T-helper 2 cell treated with Interferon-gamma antibody and Interleukin-4, amounts not matched to agents 5 μg/mL and 100 μg/mL, for 36 hours (primary cell): Measurements from ENCODE around the gene KIF5C.
"Not testable (repeated sequence)": the region's sequence is repeated elsewhere in the genome, so short reads cannot be mapped to it uniquely, and the experiment has no call there.

Experiments
- DNase-seq: peaks from one replicate; pipeline ENCODE4 v3.0.0; 2021; ENCODE audit warnings: low spot score
- H3K27ac Mint-ChIP-seq: one replicate; pipeline ENCODE4 v1.8.0; 2021; ENCODE audit warnings: mild to moderate bottlenecking, mixed read lengths
- H3K27me3 Mint-ChIP-seq: one replicate; pipeline ENCODE4 v1.8.0; 2021; ENCODE audit warnings: low read depth, mixed read lengths
- H3K36me3 Mint-ChIP-seq: one replicate; pipeline ENCODE4 v1.8.0; 2021; ENCODE audit warnings: low read depth, mixed read lengths
- H3K4me1 Mint-ChIP-seq: one replicate; pipeline ENCODE4 v1.8.0; 2021; ENCODE audit warnings: low read depth, mixed read lengths
- H3K4me3 Mint-ChIP-seq: one replicate; pipeline ENCODE4 v1.8.0; 2022; ENCODE audit warnings: mild to moderate bottlenecking, moderate library complexity, mixed read lengths
- H3K9me3 Mint-ChIP-seq: one replicate; pipeline ENCODE4 v1.8.0; 2021; ENCODE audit warnings: mixed read lengths

The KIF5C gene

DNA sequence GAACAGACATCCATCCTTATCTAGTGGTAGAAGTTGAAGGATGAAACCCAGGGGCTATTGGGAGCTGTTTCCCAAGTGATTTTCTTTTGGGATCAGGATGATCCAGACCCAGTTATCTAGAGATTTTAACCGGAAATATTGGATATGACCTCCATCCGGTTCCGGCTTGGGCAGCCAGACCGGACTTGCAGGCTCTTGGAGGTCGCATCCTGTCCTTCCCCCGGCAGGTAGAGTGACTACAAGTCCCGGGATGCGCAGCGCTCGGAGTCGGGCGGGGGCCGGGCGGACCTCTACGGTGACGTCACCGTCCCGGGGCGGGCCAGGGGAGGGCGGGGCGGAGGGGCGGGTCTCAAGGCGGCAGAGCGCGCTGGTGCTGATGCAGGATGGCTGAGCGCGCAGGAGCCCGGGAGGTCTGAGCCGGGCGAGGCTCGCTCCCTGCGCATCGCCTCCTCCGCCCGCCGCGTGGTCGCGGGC, at the start of gene KIF5C:
TSS of gene KIF5C (plus strand) at position 360 of the 474 bp plus-strand sequence. CDS start 391 bp downstream, outside the sequence.
- peak within 1 kb of the TSS; percentile 62 for H3K27ac Mint-ChIP-seq
- peak; percentile 78 for DNase-seq
- H3K4me3 Mint-ChIP-seq = peak within 1 kb of the TSS; percentile 87
- H3K27me3 Mint-ChIP-seq = peaks cover 18% of the 10 kb centered on the region
- no peaks in the 10 kb centered on the region for H3K9me3 Mint-ChIP-seq
- H3K36me3 Mint-ChIP-seq = peaks cover 2% of the 10 kb centered on the region
- peaks cover 14% of the 10 kb centered on the region for H3K4me1 Mint-ChIP-seq

DNA sequence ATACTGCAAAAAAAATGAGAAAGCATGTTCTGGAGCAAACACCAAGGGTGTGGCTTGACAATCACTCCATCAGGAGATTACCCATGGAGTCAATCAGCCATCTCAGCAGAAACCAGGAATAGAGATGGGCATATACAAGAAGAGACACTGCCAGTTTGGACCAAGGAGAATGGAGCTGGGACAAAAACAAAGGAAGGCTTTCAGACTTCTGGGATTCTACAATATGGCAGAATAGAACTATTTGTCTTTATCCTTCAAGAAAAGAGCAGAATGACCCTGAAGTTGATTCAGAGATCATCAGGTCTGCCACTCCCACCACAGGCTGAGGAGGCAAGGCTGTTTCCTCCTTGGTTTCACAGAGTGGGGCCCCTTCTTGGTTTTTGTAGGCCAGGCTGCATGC, 48.2 kb upstream of the KIF5C start:
- H3K36me3 Mint-ChIP-seq = no peaks in the 10 kb centered on the region
- H3K27me3 Mint-ChIP-seq = peaks cover 2% of the 10 kb centered on the region
- H3K9me3 Mint-ChIP-seq = no peaks in the 10 kb centered on the region
- DNase-seq = no peak
- no peak overlapping the region for H3K4me3 Mint-ChIP-seq
- H3K27ac Mint-ChIP-seq = no peak overlapping the region
- no peaks in the 10 kb centered on the region for H3K4me1 Mint-ChIP-seq

DNA sequence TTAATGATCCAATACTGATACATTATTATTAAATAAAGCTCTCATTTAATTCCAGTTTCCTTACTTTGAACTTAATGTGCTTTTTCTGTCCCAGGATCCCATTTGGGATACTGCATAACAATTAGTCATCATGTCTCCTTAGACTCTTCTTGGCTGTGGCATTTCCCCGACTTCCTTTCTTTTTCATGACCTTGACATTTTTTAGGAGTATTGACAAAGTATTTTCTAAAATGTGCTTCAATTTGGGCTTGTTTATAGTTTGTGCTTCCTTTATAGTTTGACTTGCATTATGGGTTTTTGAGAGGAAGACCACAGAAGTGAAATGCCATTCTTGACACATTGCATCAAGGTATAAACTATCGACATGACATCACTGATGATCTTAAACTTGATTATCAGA, 46.1 kb upstream of the KIF5C start:
- DNase-seq = no peak
- Mint-ChIP-seq H3K27ac (no peak overlapping the region), H3K4me1 (no peaks in the 10 kb centered on the region), H3K4me3 (no peak overlapping the region), H3K36me3 (no peaks in the 10 kb centered on the region), H3K27me3 (peaks cover 2% of the 10 kb centered on the region), H3K9me3 (no peaks in the 10 kb centered on the region)

DNA sequence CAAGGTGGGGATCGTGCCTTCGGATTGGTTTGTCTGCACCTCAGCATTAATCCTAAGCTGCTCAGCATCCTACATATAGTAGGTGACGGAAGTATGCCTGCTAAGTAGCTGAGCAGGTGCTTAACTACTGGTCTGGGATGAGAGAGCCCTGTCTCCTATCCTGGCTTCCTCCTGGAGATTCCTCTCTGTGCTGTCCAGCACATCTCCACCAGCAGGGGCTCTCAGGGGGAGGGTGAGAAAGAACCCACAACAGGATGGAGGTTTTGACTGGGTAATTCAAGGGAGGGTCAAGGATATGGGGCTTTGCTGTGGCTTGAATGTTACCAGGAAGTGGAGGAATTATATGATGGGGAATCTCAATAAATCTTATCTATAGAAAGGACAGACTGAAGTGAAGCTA, 45.4 kb upstream of the KIF5C start:
- H3K36me3 Mint-ChIP-seq = no peaks in the 10 kb centered on the region
- no peaks in the 10 kb centered on the region for H3K4me1 Mint-ChIP-seq
- H3K27ac Mint-ChIP-seq = no peak overlapping the region
- H3K27me3 Mint-ChIP-seq = peaks cover 2% of the 10 kb centered on the region
- no peak for DNase-seq
- H3K4me3 Mint-ChIP-seq = no peak overlapping the region
- H3K9me3 Mint-ChIP-seq = no peaks in the 10 kb centered on the region

DNA sequence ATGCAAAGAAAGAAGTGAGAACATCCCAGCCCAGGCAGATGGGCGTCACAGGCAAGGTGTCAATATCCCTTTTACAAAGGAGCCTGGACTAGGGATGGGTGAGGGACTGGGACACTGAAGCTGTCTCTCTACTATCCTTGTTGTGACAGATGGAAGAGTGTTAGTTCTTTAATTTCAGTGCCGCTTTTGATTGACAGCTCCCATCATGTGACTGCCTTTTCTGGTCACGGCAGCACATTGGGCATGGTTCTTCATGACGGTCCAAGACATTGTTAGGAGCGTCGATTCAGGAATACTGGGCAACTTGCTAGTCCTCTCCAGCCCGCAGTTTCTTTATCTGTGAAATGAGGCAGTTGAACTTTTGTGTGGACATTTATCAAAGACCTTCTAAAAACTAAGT, 42.4 kb upstream of the KIF5C start:
- Mint-ChIP-seq H3K27ac (no peak overlapping the region), H3K9me3 (no peaks in the 10 kb centered on the region), H3K4me3 (no peak overlapping the region), H3K4me1 (no peaks in the 10 kb centered on the region), H3K36me3 (no peaks in the 10 kb centered on the region), H3K27me3 (peaks cover 8% of the 10 kb centered on the region)
- DNase-seq = no peak

DNA sequence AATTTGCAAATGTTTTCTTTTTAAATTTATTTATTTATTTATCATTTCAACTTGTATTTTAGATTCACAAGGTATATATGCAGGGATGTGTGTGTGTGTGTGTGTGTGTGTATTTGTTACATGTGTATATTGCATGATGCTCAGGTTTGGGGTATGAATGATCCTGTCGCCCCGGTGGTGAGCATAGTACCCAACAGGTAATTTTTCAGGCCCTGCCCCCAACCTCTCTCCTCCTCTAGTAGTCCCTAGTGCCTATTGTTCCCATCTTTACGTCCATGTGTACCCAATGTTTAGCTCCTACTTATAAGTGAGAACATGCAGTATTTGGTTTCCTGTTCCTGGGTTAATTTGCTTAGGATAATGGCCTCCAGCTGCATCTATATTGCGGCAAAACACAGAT, 33.0 kb upstream of the KIF5C start:
- no peaks in the 10 kb centered on the region for H3K4me1 Mint-ChIP-seq
- H3K9me3 Mint-ChIP-seq = no peaks in the 10 kb centered on the region
- DNase-seq = no peak
- H3K27ac Mint-ChIP-seq = no peak overlapping the region
- peaks cover 4% of the 10 kb centered on the region for H3K27me3 Mint-ChIP-seq
- no peaks in the 10 kb centered on the region for H3K36me3 Mint-ChIP-seq
- no peak overlapping the region for H3K4me3 Mint-ChIP-seq

DNA sequence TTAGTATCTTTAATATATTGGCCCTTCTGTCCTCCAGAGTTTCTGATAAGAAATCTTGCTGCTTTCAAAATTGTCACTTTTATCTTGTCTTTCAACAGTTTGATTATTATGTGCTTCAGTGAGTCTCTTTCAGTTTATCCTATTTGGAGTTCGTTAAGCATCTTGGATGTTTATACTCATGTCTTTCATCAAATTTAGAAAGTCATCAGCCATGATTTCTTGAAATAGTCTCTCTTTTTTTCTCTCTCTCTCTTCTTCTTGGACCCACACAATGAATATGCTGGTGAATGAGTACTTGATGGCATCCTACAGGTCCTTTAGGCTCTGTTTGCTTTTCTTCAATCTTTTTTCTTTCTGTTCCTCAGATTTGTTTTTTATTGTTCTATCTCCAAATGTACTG, 26.9 kb upstream of the KIF5C start:
- Mint-ChIP-seq H3K4me3 (no peak overlapping the region), H3K36me3 (no peaks in the 10 kb centered on the region), H3K27ac (no peak overlapping the region), H3K4me1 (no peaks in the 10 kb centered on the region), H3K9me3 (peaks cover 7% of the 10 kb centered on the region), H3K27me3 (peaks cover 11% of the 10 kb centered on the region)
- DNase-seq = no peak

DNA sequence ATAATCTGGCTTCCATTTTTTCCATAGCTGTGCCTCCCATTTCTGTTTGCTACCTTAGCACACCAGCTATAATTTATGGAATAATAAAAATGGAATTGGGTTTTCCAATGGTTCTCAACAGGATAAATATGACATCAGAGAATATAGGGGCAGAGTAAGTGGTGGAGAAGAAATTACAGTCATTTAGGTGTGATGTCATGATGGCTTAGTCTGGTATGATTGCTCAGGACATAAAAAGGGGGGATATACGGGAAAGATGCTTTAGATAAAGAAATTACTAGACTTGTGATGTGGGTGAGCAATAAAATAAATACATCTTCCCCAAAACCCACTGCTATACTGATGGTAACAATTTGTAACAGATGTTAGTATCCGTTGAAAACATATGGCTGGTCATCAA, 21.6 kb upstream of the KIF5C start:
- no peak overlapping the region for H3K4me3 Mint-ChIP-seq
- H3K36me3 Mint-ChIP-seq = no peaks in the 10 kb centered on the region
- H3K27me3 Mint-ChIP-seq = peaks cover 16% of the 10 kb centered on the region
- DNase-seq = no peak
- H3K27ac Mint-ChIP-seq = no peak overlapping the region
- peaks cover under 1% of the 10 kb centered on the region for H3K9me3 Mint-ChIP-seq
- H3K4me1 Mint-ChIP-seq = no peaks in the 10 kb centered on the region

DNA sequence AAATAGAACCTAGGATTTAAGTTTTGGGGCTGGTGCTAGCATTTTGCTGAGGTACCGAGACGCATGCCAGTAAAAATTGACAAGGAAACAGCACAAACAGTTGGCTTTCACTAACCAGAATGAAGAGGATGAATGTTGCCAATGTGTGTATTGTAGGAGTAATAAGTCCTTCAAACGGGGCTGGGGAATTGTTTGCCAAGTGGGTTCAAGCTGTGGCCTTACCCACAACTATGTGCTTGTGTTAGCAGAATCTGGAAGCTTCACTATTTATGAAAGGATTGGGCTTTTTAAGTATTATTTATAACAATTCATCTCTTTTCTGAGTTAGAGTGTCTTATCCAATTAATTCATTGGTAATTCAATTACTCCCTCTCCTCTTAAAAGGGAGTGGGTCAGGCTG, 15.0 kb upstream of the KIF5C start:
- Mint-ChIP-seq H3K4me1 (no peaks in the 10 kb centered on the region), H3K4me3 (no peak overlapping the region), H3K9me3 (no peaks in the 10 kb centered on the region), H3K27ac (no peak overlapping the region), H3K27me3 (peaks cover 31% of the 10 kb centered on the region), H3K36me3 (no peaks in the 10 kb centered on the region)
- DNase-seq = no peak

DNA sequence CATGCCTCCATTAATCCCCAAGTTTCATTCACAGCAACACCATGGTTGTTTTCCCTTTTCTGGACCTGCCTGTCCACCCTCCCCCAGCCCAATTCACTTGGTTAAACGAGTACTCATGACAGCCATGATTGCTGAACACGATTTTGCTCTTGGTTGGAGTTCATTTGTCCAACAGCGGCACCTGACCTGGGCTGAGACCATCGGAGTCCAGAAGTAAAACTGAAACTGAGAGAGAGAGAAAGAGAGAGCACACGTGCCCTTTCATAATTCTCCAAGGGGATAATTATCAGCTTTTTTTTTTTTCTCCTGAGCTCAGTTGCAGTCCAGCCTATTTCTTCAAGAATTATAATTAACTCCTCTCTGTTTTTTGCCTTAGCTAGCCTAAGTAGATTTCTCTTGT, 13.7 kb upstream of the KIF5C start:
- Mint-ChIP-seq H3K27ac (no peak overlapping the region), H3K27me3 (peaks cover 36% of the 10 kb centered on the region), H3K4me3 (no peak overlapping the region), H3K36me3 (no peaks in the 10 kb centered on the region), H3K9me3 (no peaks in the 10 kb centered on the region), H3K4me1 (no peaks in the 10 kb centered on the region)
- DNase-seq = no peak

DNA sequence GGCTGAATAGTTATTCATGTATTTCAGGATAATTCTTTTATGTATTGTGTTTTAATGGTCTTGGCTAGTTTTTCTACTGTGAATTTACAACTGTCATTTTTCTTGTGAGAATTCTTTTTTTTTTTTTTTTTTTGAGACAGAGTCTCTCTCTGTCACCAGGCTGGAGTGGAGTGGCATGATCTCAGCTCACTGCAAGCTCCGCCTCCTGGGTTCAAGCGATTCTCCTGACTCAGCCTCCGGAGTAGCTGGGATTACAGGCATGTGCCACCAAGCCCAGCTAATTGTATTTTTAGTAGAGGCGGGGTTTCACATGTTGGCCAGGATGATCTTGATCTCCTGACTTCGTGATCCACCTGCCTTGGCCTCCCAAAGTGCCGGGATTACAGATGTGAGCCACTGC, 12.5 kb upstream of the KIF5C start:
- not testable (repeated sequence) for DNase-seq, H3K9me3 Mint-ChIP-seq, H3K36me3 Mint-ChIP-seq, H3K4me1 Mint-ChIP-seq, H3K4me3 Mint-ChIP-seq, H3K27ac Mint-ChIP-seq
- peaks cover 43% of the 10 kb centered on the region for H3K27me3 Mint-ChIP-seq

DNA sequence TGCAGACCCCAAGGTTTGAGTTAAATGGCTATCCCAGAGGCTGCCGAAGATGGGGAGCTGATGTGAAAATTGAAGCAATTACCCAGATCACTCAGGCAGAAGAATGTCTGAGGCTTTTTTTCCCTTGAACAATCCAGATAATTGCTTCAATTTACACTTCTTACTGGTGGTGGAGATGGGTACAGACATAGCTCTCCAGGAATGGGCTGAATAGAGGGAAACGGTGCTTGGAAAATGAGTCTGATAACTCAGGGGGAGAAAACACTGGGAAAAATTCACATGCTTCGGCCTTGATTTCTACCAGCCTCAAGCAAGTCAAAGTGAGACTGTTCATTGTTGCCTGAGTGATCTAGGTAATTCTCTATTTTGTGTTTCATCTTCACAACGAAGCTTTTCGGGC, 9.5 kb upstream of the KIF5C start:
- Mint-ChIP-seq H3K4me3 (no peak overlapping the region), H3K9me3 (no peaks in the 10 kb centered on the region), H3K27me3 (peaks cover 55% of the 10 kb centered on the region), H3K36me3 (no peaks in the 10 kb centered on the region), H3K4me1 (peaks cover 4% of the 10 kb centered on the region), H3K27ac (no peak overlapping the region)
- DNase-seq = no peak

DNA sequence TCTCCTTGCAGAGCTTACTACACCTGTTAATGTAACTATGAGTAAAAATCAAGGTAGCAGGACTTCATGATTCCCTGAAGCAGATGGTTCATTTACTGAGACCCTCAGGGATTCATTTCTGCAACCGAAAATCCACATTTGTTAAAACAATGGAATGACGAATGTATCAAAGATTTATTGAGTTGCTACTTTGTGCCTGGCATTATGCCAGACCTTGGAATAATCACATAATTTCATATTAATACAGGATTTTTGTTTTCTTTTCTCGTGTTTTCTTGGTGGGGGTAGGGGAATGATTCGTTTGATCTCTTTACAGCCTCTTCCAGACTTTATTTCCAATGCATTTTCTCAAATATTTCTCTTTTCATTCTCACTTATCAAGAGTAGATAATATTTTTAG, 8.9 kb upstream of the KIF5C start:
- Mint-ChIP-seq H3K27me3 (peaks cover 53% of the 10 kb centered on the region), H3K4me1 (peaks cover 4% of the 10 kb centered on the region), H3K9me3 (no peaks in the 10 kb centered on the region), H3K4me3 (no peak overlapping the region), H3K27ac (no peak overlapping the region), H3K36me3 (no peaks in the 10 kb centered on the region)
- DNase-seq = no peak

DNA sequence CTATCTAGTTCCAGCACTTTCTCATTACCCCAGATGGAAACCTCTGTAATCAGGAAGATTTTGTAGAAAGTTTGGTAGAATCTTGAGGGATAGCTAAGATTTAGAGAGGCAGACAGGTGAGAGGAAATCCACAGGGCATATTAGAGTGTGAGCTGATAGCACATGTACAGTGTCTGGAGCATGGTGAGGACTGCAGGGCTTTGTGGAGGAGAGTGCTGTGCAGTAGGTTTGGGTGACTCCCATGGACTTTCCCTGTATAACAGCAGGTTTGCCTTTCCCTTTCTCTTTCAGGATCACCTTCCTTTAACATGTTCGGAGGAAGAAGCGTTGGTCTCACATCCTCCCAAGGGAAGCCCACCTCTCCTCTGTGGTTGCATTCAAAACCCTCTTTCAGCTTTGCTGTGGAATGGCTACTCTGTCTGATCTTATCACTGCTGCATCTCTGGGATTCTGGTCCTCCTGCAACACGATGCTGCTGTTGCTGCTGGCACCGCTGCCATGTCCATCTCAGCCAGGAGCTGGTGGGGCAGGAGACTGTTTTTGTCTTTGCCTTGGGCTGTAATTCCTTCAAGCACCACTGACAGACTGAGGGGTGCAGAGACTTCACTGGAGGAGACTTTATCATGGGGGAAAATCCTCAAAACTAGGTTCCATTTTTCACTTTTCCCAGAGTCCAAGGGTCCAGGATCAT, 7.8 kb upstream of the KIF5C start:
- Mint-ChIP-seq H3K27me3 (peaks cover 51% of the 10 kb centered on the region), H3K4me1 (peaks cover 4% of the 10 kb centered on the region), H3K4me3 (no peak overlapping the region), H3K36me3 (no peaks in the 10 kb centered on the region), H3K9me3 (no peaks in the 10 kb centered on the region), H3K27ac (no peak overlapping the region)
- no peak for DNase-seq

DNA sequence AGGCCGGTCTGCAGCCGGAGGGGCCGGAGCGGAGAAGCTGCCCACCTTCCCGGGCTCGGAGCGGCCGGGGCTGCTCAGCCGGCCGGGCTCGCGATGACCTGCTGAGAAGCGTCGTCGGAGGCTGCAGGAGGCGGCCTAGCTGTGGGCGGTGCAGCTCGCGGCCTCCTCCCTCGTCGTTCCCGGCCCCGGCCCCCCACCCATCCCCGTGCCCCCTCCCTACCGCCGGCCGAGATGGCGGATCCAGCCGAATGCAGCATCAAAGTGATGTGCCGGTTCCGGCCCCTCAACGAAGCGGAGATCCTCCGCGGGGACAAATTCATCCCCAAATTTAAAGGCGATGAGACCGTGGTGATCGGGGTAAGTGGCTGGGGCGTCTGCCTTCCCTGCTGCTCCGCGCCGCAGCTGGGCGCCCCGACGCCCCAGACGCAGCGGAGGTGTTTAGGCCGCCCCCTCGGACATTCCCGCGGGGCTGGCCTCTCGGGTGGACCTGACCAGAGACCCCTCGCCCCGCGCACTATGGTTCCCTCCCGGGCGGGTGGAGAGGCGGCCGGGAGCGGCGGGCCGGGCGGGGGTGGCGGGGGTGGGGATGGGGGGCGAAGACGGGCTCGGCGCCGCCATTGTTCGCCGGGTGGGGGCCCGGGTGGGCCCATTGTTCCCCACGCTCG, 492 bp downstream of the KIF5C start:
- Mint-ChIP-seq H3K27me3 (peaks cover 14% of the 10 kb centered on the region), H3K4me3 (peak overlapping the region; percentile 87), H3K9me3 (peaks cover 3% of the 10 kb centered on the region), H3K4me1 (peaks cover 10% of the 10 kb centered on the region), H3K27ac (no peak overlapping the region), H3K36me3 (peaks cover 2% of the 10 kb centered on the region)
- DNase-seq = no peak
